Esophagus squamous epithelium (tissue), 5 donors: Measurements from ENCODE around the gene FAM72C. TPM values are rescaled to one million over a fixed set of nuclear protein-coding genes. Genes with fewer than 3 reads are reported as not detected.
"Not testable (repeated sequence)": the region's sequence is repeated elsewhere in the genome, so short reads cannot be mapped to it uniquely, and the experiment has no call there.

Source experiments
- DNase-seq: peaks from one replicate; lab custom pipeline; 2025; lab: John Stamatoyannopoulos, UW
- H3K27ac ChIP-seq, 4 donors: fragments of 200-600 bp; sonication (generic); one replicate each; pipeline ENCODE4 v1.5.1; 2016 to 2019; ENCODE audit warnings: mild to moderate bottlenecking in 1 of 4
- H3K27me3 ChIP-seq, 4 donors: fragments of 200-600 bp; sonication (generic); 1 replicate in 3 of 4; 2 replicates in 1 of 4; pipeline versions ENCODE4 v1.5.1 to v1.6.0; 2017 to 2021; ENCODE audit warnings: antibody characterized with exemption in 1 of 4
- H3K36me3 ChIP-seq, 3 donors: fragments of 200-600 bp; sonication (generic); one replicate each; pipeline ENCODE4 v1.5.1; 2016 to 2019
- H3K4me1 ChIP-seq, 3 donors: fragments of 200-600 bp; sonication (generic); one replicate each; pipeline ENCODE4 v1.5.1; 2017 to 2019
- H3K4me3 ChIP-seq, 4 donors: fragments of 200-600 bp; sonication (generic); 1 replicate in 3 of 4; 2 replicates in 1 of 4; pipeline ENCODE4 v1.5.1; 2016 to 2019; ENCODE audit warnings: mild to moderate bottlenecking in 2 of 4, moderate library complexity in 1 of 4
- H3K9me3 ChIP-seq, 3 donors: fragments of 200-600 bp; sonication (generic); one replicate each; pipeline ENCODE4 v1.5.1; 2016 to 2019
- WGBS, 2 donors: methylation state at CpG; one replicate each; pipeline ENCODE4 v1.1.5; 2018; 5-methylcytosine and 5-hydroxymethylcytosine counted together
- intact Hi-C: fragments of 100-400 bp; cut with DNase I; formaldehyde crosslinking; loops from one replicate; pipeline ENCODE4 v1.15.0; 2022
- total RNA-seq, 4 donors: library from RNA; depleted of rRNA; stranded (reverse); fragments of >200 nt; gene quantifications; one replicate each; pipeline ENCODE4 v1.1.0, GENCODE V29; 2016
- donor health status: DM: yes; HTN: yes; CAD: no.

FAM72C gene
- total RNA-seq, 4 donors from 2014 or later: 0.64 to 2.1 (median 1.2) TPM; not detected in 1

DNA sequence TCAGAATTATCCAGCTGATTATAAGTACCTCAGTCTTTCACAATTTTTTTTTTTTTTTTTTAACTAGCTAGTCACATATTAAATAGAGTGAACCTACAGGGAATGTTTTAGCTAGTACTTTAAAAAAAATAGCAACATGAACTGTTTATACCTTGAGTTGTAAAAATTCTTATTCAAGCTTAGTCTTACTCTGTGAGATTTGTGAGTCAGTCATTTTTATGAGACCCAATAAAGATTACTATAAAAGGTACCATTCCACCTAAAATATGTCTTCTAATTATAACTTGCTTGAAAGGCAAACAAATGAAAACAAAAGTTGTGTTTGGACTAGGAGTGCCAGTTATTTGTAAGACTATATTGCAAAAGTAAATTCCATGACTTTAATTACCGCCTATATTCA is 5.9 kb downstream of the FAM72C start:
- no CpG with 5 or more reads among the region's 1 CpG for WGBS, 2 donors
- intact Hi-C loops, H3K4me1 ChIP-seq, H3K36me3 ChIP-seq, H3K4me3 ChIP-seq, H3K9me3 ChIP-seq, DNase-seq, H3K27me3 ChIP-seq, H3K27ac ChIP-seq: not testable (repeated sequence)

GRCh38 chr1:143964294-143964693 is 7.5 kb downstream of the FAM72C start:
- H3K4me3 ChIP-seq, H3K4me1 ChIP-seq, H3K36me3 ChIP-seq, H3K27ac ChIP-seq, H3K9me3 ChIP-seq, DNase-seq, H3K27me3 ChIP-seq, intact Hi-C loops: not testable (repeated sequence)
- WGBS, 2 donors: no CpG with 5 or more reads among the region's 2 CpGs

DNA sequence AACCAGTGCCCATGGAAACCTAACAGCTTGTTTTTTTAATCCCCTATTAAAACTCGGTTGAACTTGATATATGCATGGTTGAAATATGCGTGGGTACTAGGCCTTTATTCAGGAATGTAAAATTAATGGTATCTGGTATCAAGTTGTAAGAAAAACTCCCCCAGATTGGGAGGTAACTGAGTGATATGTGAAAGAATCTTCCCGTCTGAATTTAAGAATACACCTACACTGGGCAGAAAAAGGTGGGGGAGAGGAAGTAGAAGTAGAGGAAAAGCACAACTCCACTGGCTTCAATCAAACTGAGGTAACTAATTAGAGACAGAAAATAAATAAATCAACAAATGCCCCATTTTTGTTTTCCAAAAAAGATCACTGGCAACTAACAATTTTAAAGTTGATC is 15.9 kb downstream of the FAM72C start:
- DNase-seq, H3K27ac ChIP-seq, H3K4me1 ChIP-seq, H3K27me3 ChIP-seq, H3K9me3 ChIP-seq, H3K4me3 ChIP-seq, H3K36me3 ChIP-seq, intact Hi-C loops: not testable (repeated sequence)
- WGBS, 2 donors: no CpG with 5 or more reads among the region's 3 CpGs

DNA sequence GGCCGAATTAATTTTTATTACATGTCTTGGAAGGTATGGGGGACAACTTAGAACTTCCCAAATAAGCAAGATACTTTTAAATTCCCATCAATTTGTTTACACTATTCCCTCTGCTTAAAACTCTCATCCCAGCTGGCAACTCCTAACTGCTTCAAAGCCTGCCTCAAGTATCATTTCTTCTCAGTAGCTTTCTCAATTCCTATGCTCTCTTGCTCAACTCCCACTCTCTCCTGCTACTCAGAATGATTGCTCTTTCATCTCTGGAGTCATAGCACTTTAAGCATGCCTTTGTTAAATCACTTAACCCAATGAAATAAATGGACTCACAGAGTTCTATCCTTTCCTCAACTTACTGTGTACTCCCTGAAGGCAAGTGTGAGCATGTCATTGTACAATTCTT is 18.9 kb downstream of the FAM72C start:
- DNase-seq, H3K27ac ChIP-seq, H3K36me3 ChIP-seq, H3K27me3 ChIP-seq, intact Hi-C loops, H3K9me3 ChIP-seq, H3K4me3 ChIP-seq, H3K4me1 ChIP-seq: not testable (repeated sequence)
- no CpG with 5 or more reads among the region's 1 CpG for WGBS, 2 donors

- H3K27me3 ChIP-seq, H3K27ac ChIP-seq, H3K4me1 ChIP-seq, H3K4me3 ChIP-seq, intact Hi-C loops, H3K36me3 ChIP-seq, H3K9me3 ChIP-seq, DNase-seq: not testable (repeated sequence)
- WGBS, 2 donors: no CpG with 5 or more reads among the region's 6 CpGs
Measured at GRCh38 chr1:143951485-143952391, 20.0 kb downstream of the FAM72C start.

GRCh38 chr1:143947749-143948148 is 24.0 kb downstream of the FAM72C start:
- DNase-seq, H3K27ac ChIP-seq, H3K4me3 ChIP-seq, intact Hi-C loops, H3K9me3 ChIP-seq, H3K4me1 ChIP-seq, H3K36me3 ChIP-seq, H3K27me3 ChIP-seq: not testable (repeated sequence)
- WGBS, 2 donors: no CpG with 5 or more reads among the region's 2 CpGs

DNA sequence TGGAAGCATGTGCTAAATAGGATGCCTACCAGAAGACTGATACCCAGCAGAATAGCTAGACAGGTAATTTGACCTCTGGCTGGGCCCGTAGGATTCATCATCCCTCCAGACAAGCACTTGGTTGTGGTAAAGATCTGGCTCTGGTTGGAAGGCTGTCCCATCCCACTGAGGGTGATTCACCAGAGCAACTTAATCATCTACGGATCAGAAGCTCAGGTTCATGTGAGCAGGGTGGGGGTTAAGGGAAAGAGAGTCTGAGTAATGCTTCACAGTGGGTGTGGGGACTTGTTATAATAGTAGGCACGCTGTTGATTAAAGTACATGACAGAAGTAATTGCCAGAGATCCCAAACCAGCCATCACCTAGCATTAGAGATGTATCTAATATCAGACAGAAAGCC is 26.5 kb downstream of the FAM72C start:
- H3K36me3 ChIP-seq, intact Hi-C loops, H3K9me3 ChIP-seq, H3K27ac ChIP-seq, DNase-seq, H3K27me3 ChIP-seq, H3K4me1 ChIP-seq, H3K4me3 ChIP-seq: not testable (repeated sequence)
- WGBS, 2 donors: no CpG with 5 or more reads among the region's 3 CpGs

DNA sequence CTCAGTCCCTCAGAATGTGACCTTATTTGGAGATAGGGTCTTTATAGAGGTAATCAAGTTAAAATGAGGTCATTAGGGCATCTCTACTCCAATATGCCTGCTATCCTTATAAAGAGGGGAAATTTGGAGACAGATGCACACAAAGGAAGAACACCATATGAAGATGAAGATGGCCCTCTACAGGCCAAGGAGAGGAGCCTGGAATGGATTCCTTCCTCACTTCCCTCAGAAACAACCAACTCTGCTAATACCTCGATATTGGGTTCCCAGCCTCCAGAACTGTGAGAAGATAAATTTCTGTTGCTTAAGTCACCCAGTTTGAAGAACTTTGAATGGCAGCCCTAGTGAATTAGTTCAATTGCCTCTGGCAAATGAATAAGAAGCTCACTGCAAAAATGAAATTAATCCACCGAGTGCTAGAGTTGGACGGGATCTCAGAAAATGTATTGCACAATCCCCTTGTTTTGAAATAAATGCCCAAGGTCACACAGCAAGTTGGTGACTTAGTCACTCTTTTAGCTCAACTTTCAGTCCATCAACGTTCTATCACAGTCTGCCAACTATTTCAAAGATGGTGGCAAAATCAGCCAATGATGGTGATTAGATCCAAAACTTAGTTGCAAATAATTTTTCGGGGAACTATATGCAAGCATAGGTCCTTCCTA is 27.1 kb downstream of the FAM72C start:
- intact Hi-C loops, H3K4me1 ChIP-seq, H3K4me3 ChIP-seq, H3K36me3 ChIP-seq, DNase-seq, H3K9me3 ChIP-seq, H3K27me3 ChIP-seq, H3K27ac ChIP-seq: not testable (repeated sequence)
- WGBS, 2 donors: no CpG with 5 or more reads among the region's 5 CpGs

DNA sequence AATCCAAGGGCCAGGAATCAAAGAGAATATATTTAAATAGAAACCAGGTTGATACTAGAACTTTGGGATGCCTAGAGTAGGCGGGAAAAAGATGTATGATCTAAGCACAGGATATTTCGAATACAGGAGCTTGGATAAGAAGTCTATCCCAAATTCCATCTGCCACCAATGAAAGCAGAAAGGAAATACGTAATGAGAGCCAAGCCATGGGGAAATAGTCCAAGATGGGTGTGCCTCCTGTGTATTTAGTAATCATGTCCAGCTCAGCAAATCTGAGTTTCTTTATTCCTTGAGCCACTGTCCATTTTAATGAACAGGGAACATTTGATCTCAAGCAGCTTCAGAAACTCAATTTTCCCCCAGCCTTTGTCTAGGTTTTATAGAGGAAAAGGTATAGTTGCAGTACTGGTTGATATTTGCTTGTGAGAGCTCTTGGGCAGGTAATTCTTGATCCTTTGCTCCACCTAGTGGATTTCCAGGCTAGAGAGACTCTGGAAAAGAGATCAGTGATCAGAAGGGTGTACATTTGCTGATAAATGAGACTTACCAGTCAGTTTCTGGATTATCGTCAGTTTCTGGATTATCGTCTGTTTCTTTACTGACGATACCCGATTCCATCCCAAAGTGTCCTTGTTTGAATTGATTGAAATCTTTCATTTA is 28.3 kb downstream of the FAM72C start:
- H3K4me1 ChIP-seq, H3K9me3 ChIP-seq, H3K27me3 ChIP-seq, H3K36me3 ChIP-seq, H3K4me3 ChIP-seq, H3K27ac ChIP-seq, intact Hi-C loops, DNase-seq: not testable (repeated sequence)
- WGBS, 2 donors: no CpG with 5 or more reads among the region's 7 CpGs

DNA sequence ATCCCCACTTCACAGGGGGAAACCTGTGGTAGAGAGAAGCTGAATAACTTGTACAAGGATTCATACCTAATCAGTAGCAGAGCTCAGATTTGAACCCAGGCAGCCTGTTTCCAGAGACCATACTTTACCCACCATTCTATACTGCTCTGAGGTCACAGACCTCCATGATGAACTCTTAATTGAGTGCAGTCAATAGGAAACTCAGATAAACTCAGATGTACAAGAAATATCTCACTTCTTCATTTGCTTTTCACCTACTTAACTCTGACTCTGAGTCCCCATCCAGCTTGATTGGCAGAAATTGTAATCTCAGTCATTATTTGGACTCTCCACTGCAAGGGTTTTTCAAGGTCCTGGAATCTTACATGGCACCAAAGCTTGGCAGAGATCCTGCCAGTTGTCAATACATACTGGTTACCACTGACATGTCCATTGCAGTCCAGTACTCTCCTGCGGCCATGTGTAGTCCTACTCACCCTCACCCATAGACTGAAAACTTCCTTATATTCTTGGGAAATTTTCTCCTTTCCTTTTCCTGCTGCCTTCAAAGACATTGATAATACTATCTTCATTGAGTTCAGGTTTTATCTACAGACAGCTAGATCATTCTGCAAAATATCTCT is 29.4 kb downstream of the FAM72C start:
- H3K4me1 ChIP-seq, intact Hi-C loops, H3K9me3 ChIP-seq, H3K36me3 ChIP-seq, H3K4me3 ChIP-seq, DNase-seq, H3K27ac ChIP-seq, H3K27me3 ChIP-seq: not testable (repeated sequence)
- WGBS, 2 donors: no CpG with 5 or more reads among the region's 1 CpG

- H3K36me3 ChIP-seq, DNase-seq, H3K4me3 ChIP-seq, intact Hi-C loops, H3K27ac ChIP-seq, H3K27me3 ChIP-seq, H3K4me1 ChIP-seq, H3K9me3 ChIP-seq: not testable (repeated sequence)
- WGBS, 2 donors: no CpG with 5 or more reads among the region's 2 CpGs
Measured at GRCh38 chr1:143939666-143940065, 32.1 kb downstream of the FAM72C start.

DNA sequence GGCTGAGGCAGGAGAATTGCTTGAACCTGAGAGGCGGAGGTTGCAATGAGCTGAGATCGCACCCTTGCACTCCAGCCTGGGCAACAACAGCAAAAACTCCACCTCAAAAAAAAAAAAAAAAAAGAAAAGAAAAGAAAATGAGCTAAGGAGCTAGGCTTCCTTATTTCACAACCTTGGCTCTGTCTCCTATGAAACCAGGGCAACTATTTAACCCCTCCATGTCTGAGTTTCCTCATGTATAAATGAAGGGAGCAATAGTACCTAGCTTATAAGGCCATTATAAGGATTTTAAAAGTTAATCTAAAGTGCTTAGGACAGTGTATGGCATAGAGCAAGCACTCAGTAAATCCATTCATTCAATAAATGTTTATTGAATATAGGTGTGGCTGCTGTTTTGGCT is 32.9 kb downstream of the FAM72C start:
- no CpG with 5 or more reads among the region's 2 CpGs for WGBS, 2 donors
- H3K36me3 ChIP-seq, H3K4me3 ChIP-seq, H3K4me1 ChIP-seq, DNase-seq, H3K9me3 ChIP-seq, H3K27ac ChIP-seq, intact Hi-C loops, H3K27me3 ChIP-seq: not testable (repeated sequence)
